ENCODE data around the gene FAM107B.

Gene FAM107B

DNA sequence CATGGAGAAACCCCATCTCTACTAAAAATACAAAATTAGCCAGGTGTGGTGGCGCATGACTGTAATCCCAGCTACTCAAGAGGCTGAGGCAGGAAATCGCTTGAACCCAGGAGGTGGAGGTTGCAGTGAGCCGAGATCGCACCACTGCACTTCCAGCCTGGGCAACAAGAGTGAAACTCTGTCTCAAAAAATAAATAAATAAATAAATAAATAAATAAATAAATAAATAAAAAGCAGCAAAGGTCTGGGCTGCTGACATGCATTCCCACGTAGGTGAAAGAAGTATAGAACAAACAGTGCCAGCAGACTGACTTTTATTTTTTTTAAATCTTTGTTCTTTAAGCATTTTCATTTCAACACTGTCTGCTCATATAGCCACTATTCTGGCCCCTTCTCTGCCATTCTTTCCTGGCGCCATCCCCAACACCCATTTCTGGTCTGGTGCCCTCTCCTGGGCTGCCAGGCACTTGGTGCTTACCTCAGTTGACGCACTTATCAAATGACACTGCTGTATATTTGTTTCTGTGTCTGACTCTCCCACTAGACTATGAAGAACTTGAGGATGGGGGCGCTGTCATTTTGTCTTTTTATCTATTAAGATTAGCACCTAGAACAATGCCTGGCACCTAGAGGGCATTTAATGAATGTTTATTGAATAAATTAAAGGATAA is 15.6 kb downstream of the FAM107B start:
- Histone ChIP-seq H3K27me3 (no peaks in the 10 kb centered on the region), H3K4me1 (no peaks in the 10 kb centered on the region), H3K36me3 (no peaks in the 10 kb centered on the region), H3K4me3 (no peak overlapping the region), H3K27ac (no peak overlapping the region), H3K9me3 (no peaks in the 10 kb centered on the region)
- DNase-seq = no peak
- intact Hi-C loops (cut with DNase I; ENCODE audit: low total_unique reads) = no loop called here
- TF ChIP-seq CTCF (IDR thresholded peaks at IDR 0.05) = no peak

DNA sequence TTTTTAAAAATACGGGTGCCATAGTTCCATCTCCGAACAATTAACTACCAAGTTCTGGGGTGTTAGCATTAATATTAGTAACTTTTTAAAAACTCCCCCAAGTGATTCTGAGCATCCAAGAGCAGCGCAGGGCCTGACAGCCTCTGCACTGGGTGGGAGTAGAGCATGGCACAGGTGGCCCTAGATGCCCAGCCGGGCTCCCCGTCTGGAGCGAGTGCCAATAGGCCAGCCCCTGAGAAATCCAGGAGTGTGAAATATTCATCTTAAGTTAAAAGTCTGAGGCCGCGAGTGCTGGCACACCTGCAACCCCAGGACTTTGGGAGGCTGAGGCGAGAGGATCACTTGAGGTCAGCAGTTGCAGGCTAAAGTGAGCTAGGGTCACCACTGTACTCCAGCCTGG is 16.2 kb downstream of the FAM107B start:
- H3K27ac ChIP-seq = no peak overlapping the region
- no peak for TF ChIP-seq CTCF (IDR thresholded peaks at IDR 0.05)
- no peaks in the 10 kb centered on the region for H3K9me3 ChIP-seq
- intact Hi-C loops (cut with DNase I; ENCODE audit: low total_unique reads) = no loop called here
- no peak overlapping the region for H3K4me3 ChIP-seq
- H3K27me3 ChIP-seq = no peaks in the 10 kb centered on the region
- no peaks in the 10 kb centered on the region for H3K4me1 ChIP-seq
- H3K36me3 ChIP-seq = no peaks in the 10 kb centered on the region
- DNase-seq = no peak

GRCh38 chr10:14757986-14758385 is 16.7 kb downstream of the FAM107B start:
- H3K27ac ChIP-seq = no peak overlapping the region
- intact Hi-C loops (cut with DNase I; ENCODE audit: low total_unique reads) = no loop called here
- no peaks in the 10 kb centered on the region for H3K27me3 ChIP-seq
- H3K4me3 ChIP-seq = no peak overlapping the region
- DNase-seq = no peak
- H3K9me3 ChIP-seq = no peaks in the 10 kb centered on the region
- H3K36me3 ChIP-seq = no peaks in the 10 kb centered on the region
- H3K4me1 ChIP-seq = no peaks in the 10 kb centered on the region
- no peak for TF ChIP-seq CTCF (IDR thresholded peaks at IDR 0.05)

DNA sequence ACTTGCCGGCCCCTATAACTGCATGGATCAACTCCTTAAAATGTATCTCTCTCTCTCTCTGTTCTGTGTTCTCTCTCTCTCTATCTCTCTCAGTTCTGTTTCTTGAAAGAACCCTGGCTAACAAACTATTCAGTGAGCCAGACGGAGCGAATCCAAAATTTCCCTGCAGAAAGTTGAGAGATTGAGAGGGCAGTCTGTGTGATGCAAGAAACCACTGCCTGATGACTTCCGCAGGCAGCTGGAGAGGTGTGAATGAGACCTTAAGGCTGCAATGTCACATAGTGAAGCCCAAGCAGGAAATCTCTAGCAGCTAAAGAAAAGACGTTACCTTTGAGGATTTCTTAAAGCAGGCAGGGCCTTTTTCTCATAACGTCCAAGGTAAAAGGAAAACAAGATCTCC is 17.3 kb downstream of the FAM107B start:
- no peaks in the 10 kb centered on the region for H3K9me3 ChIP-seq
- DNase-seq = no peak
- no peaks in the 10 kb centered on the region for H3K36me3 ChIP-seq
- intact Hi-C loops (cut with DNase I; ENCODE audit: low total_unique reads) = no loop called here
- no peaks in the 10 kb centered on the region for H3K27me3 ChIP-seq
- H3K4me1 ChIP-seq = peaks cover 0 to 2% (median under 1%) of the 10 kb centered on the region in 4 donors
- H3K27ac ChIP-seq = no peak overlapping the region
- no peak for TF ChIP-seq CTCF (IDR thresholded peaks at IDR 0.05)
- no peak overlapping the region for H3K4me3 ChIP-seq

DNA sequence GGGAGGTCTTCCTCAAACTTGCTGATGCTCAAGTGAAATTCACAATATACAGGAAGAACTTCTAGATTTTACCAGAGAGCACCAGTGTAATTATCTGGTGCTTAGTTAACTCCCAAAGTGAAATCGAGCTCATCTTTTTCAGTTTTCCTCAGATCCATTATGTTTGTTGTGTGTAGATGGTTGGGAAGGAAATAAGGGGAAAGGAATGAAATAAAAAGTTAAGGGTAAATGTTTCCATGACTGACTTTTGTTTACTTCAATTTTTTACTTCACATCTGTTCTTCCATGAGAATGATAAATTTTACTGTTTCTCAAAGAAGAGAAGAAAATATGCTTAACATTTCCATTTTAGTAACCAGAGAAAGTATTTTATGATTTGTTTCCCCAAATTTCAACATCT is 21.3 kb downstream of the FAM107B start:
- Histone ChIP-seq H3K27me3 (no peaks in the 10 kb centered on the region), H3K27ac (no peak overlapping the region), H3K9me3 (no peaks in the 10 kb centered on the region), H3K4me3 (no peak overlapping the region), H3K36me3 (no peaks in the 10 kb centered on the region), H3K4me1 (peaks cover 8 to 31% (median 29%) of the 10 kb centered on the region in 4 donors)
- no peak for TF ChIP-seq CTCF (IDR thresholded peaks at IDR 0.05)
- intact Hi-C loops (cut with DNase I; ENCODE audit: low total_unique reads) = no loop called here
- no peak for DNase-seq

- Histone ChIP-seq H3K27me3 (no peaks in the 10 kb centered on the region), H3K4me3 (no peak overlapping the region), H3K9me3 (no peaks in the 10 kb centered on the region), H3K36me3 (no peaks in the 10 kb centered on the region), H3K27ac (peak overlapping the region; percentile 20 to 77), H3K4me1 (peaks cover 8 to 37% (median 36%) of the 10 kb centered on the region in 4 donors)
- TF ChIP-seq CTCF (IDR thresholded peaks at IDR 0.05) = no peak
- peak in 1 of 2 donors; percentile 81 for DNase-seq
- intact Hi-C loops (cut with DNase I; ENCODE audit: low total_unique reads) = no loop called here
Observed at GRCh38 chr10:14751921-14752320, 22.8 kb downstream of the FAM107B start.

Measured in tibial artery (tissue), 4 donors.